HepG2 (cell line): ENCODE measurements around the gene APEX1. TPM values are rescaled to one million over a fixed set of nuclear protein-coding genes. Genes with fewer than 3 reads are reported as not detected.

Experiments used
- AGO1 ChIP-seq: fragments of 200-400 bp; formaldehyde crosslinking; IDR thresholded peaks from 2 replicates; pipeline ENCODE4 v1.6.1; 2017; ENCODE audit warnings: mild to moderate bottlenecking, low read depth, low read length, moderate library complexity; ENCODE audit not compliant: poor library complexity, severe bottlenecking
- ATF7 ChIP-seq, 2 experiments: fragments of 450-650 bp in 1 of 2; sonication (generic) in 1 of 2; formaldehyde crosslinking in 1 of 2; IDR thresholded peaks; 2 replicates each; pipeline versions ENCODE4 v1.4.0 to v1.6.1; 2016 to 2020; ENCODE audit warnings: antibody characterized with exemption in 1 of 2, mild to moderate bottlenecking in 1 of 2, missing genetic modification reagents in 1 of 2
- FOXC1 ChIP-seq: sonication (generic); formaldehyde crosslinking; IDR thresholded peaks from 2 replicates; pipeline ENCODE4 v1.8.0; 2022; ENCODE audit warnings: mild to moderate bottlenecking, missing genetic modification reagents, borderline replicate concordance
- HMGXB3 ChIP-seq: sonication (generic); formaldehyde crosslinking; IDR thresholded peaks from 2 replicates; pipeline ENCODE4 v1.4.0; 2020; ENCODE audit warnings: missing genetic modification reagents, borderline replicate concordance
- MAX ChIP-seq: IDR thresholded peaks from 2 replicates; pipeline ENCODE4 v1.6.1; 2012; ENCODE audit warnings: inconsistent platforms
- MBNL3 ChIP-seq: fragments of 250-450 bp; sonication (Bioruptor Pico); conservative IDR thresholded peaks from 2 replicates; pipeline ENCODE4 v1.8.0; 2022; ENCODE audit warnings: mild to moderate bottlenecking, inconsistent platforms
- MEIS2 ChIP-seq: sonication (generic); formaldehyde crosslinking; IDR thresholded peaks from 2 replicates; pipeline ENCODE4 v1.9.0; 2021; ENCODE audit warnings: mild to moderate bottlenecking, missing genetic modification reagents
- MXD3 ChIP-seq: IDR thresholded peaks from 2 replicates; pipeline ENCODE4 v1.6.1; 2016; ENCODE audit warnings: mild to moderate bottlenecking, missing biosample characterization, missing genetic modification reagents
- NFKB2 ChIP-seq: sonication (generic); formaldehyde crosslinking; IDR thresholded peaks from 2 replicates; pipeline ENCODE4 v1.4.0; 2020; ENCODE audit warnings: missing genetic modification reagents, borderline replicate concordance
- SNAPC2 ChIP-seq: sonication (generic); formaldehyde crosslinking; IDR thresholded peaks from 2 replicates; pipeline ENCODE4 v1.8.1; 2022; ENCODE audit warnings: mild to moderate bottlenecking, missing genetic modification reagents
- SOX6 ChIP-seq, 2 experiments: fragments of 450-650 bp in 1 of 2; sonication (generic) in 1 of 2; formaldehyde crosslinking in 1 of 2; IDR thresholded peaks; 2 replicates each; pipeline versions ENCODE4 v1.4.0 to v1.6.1; 2017 to 2020; ENCODE audit warnings: antibody characterized with exemption in 1 of 2, mild to moderate bottlenecking in 1 of 2, missing genetic modification reagents in 1 of 2
- TAF15 ChIP-seq: fragments of 200-400 bp; formaldehyde crosslinking; IDR thresholded peaks from one replicate; pipeline ENCODE4 v1.6.1; 2018; ENCODE audit warnings: mild to moderate bottlenecking, low read depth, low read length; ENCODE audit not compliant: poor library complexity, severe bottlenecking
- ZBTB20 ChIP-seq: sonication (generic); formaldehyde crosslinking; IDR thresholded peaks from 2 replicates; pipeline ENCODE4 v1.8.1; 2023; ENCODE audit warnings: missing genetic modification reagents, low read depth, mild to moderate bottlenecking, borderline replicate concordance
- ZKSCAN8 ChIP-seq: IDR thresholded peaks from 2 replicates; pipeline ENCODE4 v1.6.1; 2016; ENCODE audit warnings: borderline replicate concordance, missing genetic modification reagents, missing compliant biosample characterization
- ZNF615 ChIP-seq: sonication (generic); formaldehyde crosslinking; IDR thresholded peaks from 2 replicates; pipeline ENCODE4 v1.5.0; 2020; ENCODE audit warnings: mild to moderate bottlenecking, missing genetic modification reagents, borderline replicate concordance
- ZNF761 ChIP-seq: sonication (generic); formaldehyde crosslinking; conservative IDR thresholded peaks from 2 replicates; pipeline ENCODE4 v1.4.0; 2020; ENCODE audit warnings: mild to moderate bottlenecking, missing genetic modification reagents
- ZNF784 ChIP-seq: sonication (generic); formaldehyde crosslinking; IDR thresholded peaks from 2 replicates; pipeline ENCODE4 v1.5.1; 2020; ENCODE audit warnings: missing genetic modification reagents, mild to moderate bottlenecking, borderline replicate concordance
- polyA plus RNA-seq, 8 experiments: library from polyadenylated mRNA; depleted of rRNA in 3 of 8; stranded (reverse) in 7 of 8; unstranded in 1 of 8; fragments of >200 nt; fragmentation: Illumina TruSeq in 4 of 8; extraction: Trizol in 4 of 8; gene quantifications; 2 replicates each; pipeline versions ENCODE4 v1.2.1 to v1.2.3, GENCODE V29; 2011 to 2016; ENCODE audit warnings: low read depth in 4 of 8, missing spikeins in 1 of 8, mixed read lengths in 1 of 8; ENCODE audit not compliant: insufficient read depth in 1 of 8
- total RNA-seq, 5 experiments: library from RNA; depleted of rRNA; stranded (reverse); fragments of >200 nt; fragmentation: Illumina TruSeq; extraction: Trizol; gene quantifications; 2 replicates each; pipeline ENCODE4 v1.2.3, GENCODE V29; 2016; ENCODE audit warnings: low read depth in 1 of 5
- TF ChIP-seq, protein P1 (sequence below): sonication (generic); formaldehyde crosslinking; IDR thresholded peaks from 2 replicates; pipeline ENCODE4 v1.4.0; 2020; ENCODE audit warnings: missing genetic modification reagents
- TF ChIP-seq, protein P2 (sequence below): IDR thresholded peaks from 2 replicates; pipeline ENCODE4 v1.6.1; 2016; ENCODE audit warnings: missing biosample characterization, missing genetic modification reagents, low read depth

The APEX1 gene
- total and polyA plus RNA-seq, 2 of the 13 experiments (the other 11 are each of a cell fraction or from before 2014, with no cell fraction given) = 171 to 405 TPM

GRCh38 chr14:20461225-20462141 lies 6.5 kb downstream of the APEX1 start, which contains the start of gene PIP4P1 (continued):
- TF ChIP-seq ATF7 (IDR thresholded peaks at IDR 0.05) (no peak), ATF7 (CRISPR knock-in tag; IDR thresholded peaks at IDR 0.05) (peak; percentile 80), AGO1 (no peak), FOXC1 (CRISPR knock-in tag) (peak; percentile 80; the same call in 1 of the 2 replicates), SOX6 (IDR thresholded peaks at IDR 0.05) (no peak), SOX6 (CRISPR knock-in tag; IDR thresholded peaks at IDR 0.05) (peak; percentile 92), ZNF784 (CRISPR knock-in tag) (peak; percentile 75), NFKB2 (CRISPR knock-in tag) (peak; percentile 95; the same call in 1 of the 2 replicates), HMGXB3 (CRISPR knock-in tag) (peak; percentile 99), ZKSCAN8 (no peak; the same call in 1 of the 2 replicates), TAF15 (no peak), MAX (peak; percentile 100), SNAPC2 (CRISPR knock-in tag) (peak; percentile 96), MXD3 (CRISPR knock-in tag) (peak; percentile 95; the same call in 1 of the 2 replicates), MEIS2 (CRISPR knock-in tag) (peak; percentile 49; the same call in 1 of the 2 replicates), ZNF615 (CRISPR knock-in tag) (no peak), MBNL3 (CRISPR knock-in tag) (no peak), ZNF761 (peak; percentile 71; the same call in 1 of the 2 replicates), ZBTB20 (CRISPR knock-in tag) (peak; percentile 79; the same call in 1 of the 2 replicates)
- TF ChIP-seq, protein P1, sequence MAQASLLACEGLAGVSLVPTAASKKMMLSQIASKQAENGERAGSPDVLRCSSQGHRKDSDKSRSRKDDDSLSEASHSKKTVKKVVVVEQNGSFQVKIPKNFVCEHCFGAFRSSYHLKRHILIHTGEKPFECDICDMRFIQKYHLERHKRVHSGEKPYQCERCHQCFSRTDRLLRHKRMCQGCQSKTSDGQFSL = 0 out of 2 replicates have a peak, but pooled peaks have one; percentile 46
- TF ChIP-seq, protein P2, sequence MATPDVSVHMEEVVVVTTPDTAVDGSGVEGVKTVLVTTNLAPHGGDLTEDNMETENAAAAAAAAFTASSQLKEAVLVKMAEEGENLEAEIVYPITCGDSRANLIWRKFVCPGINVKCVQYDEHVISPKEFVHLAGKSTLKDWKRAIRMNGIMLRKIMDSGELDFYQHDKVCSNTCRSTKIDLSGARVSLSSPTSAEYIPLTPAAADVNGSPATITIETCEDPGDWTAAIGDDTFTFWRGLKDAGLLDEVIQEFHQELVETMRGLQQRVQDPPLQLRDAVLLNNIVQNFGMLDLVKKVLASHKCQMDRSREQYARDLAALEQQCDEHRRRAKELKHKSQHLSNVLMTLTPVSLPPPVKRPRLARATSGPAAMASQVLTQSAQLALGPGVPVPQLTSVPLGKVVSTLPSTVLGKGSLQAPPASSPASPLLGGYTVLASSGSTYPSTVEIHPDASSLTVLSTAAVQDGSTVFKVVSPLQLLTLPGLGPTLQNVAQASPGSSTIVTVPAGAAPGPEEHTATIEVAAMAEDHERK = peak; percentile 64; the same call in 1 of the 2 replicates
